ENCODE data around the gene CHPF. TPM values are rescaled to one million over a fixed set of nuclear protein-coding genes. Genes with fewer than 3 reads are reported as not detected.

The CHPF gene, protein sequence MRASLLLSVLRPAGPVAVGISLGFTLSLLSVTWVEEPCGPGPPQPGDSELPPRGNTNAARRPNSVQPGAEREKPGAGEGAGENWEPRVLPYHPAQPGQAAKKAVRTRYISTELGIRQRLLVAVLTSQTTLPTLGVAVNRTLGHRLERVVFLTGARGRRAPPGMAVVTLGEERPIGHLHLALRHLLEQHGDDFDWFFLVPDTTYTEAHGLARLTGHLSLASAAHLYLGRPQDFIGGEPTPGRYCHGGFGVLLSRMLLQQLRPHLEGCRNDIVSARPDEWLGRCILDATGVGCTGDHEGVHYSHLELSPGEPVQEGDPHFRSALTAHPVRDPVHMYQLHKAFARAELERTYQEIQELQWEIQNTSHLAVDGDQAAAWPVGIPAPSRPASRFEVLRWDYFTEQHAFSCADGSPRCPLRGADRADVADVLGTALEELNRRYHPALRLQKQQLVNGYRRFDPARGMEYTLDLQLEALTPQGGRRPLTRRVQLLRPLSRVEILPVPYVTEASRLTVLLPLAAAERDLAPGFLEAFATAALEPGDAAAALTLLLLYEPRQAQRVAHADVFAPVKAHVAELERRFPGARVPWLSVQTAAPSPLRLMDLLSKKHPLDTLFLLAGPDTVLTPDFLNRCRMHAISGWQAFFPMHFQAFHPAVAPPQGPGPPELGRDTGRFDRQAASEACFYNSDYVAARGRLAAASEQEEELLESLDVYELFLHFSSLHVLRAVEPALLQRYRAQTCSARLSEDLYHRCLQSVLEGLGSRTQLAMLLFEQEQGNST
- total RNA-seq: 10 to 100 TPM; 32.6 to 70.8 (median 45.5) TPM

DNA sequence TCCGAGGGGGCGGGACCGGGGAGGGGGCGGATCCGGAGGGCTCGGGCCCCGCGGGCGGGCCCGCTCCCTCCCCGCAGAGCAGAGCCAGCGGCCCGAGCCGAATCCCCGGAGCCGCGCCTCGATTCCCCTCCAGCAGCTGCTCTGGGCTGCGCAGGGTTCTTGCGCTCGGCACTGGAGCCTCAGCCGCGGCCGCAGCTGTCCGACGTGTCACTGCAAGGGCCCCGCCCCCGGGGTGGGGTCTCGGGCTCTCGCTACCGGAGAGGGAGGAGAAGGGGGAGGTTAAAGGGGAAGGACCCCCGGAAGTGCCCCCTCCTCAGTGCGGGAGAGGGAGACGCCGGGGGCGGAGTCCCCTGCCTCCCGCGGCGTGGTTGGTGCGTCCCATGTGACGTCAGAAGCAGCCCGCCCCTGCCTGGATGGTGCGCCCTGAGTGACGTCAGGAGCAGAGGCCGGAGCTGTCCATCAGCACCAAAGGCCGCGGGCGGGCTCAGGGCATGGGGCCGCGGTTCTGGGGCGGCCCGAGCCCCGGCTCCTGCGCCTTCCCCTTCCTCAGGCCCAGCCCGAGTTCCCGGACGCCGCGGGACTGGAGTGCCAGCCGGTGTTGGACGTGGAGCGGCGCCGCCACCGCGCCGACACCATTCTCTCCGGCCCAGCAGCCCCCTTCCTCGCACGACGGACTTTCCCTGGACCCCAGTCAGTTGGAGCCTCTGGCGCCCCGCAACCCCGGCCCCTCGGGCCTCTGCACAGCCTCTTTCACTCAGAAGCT, at the start of gene CHPF, which contains the start of gene TMEM198:
Gene CHPF, minus strand, starts transcription at position 214 of the 763 bp plus-strand sequence. CDS start 271 bp downstream, outside the sequence.
Gene TMEM198, plus strand, starts transcription at position 433 of the 763 bp plus-strand sequence. CDS start 700 bp downstream, outside the sequence.
- DNase-seq (ENCODE audit: low spot score) (peak; percentile 91), ATAC-seq (ENCODE audit: low FRiP score) (peak; percentile 92)
- no peak for TF ChIP-seq CTCF (IDR thresholded peaks at IDR 0.05)

DNA sequence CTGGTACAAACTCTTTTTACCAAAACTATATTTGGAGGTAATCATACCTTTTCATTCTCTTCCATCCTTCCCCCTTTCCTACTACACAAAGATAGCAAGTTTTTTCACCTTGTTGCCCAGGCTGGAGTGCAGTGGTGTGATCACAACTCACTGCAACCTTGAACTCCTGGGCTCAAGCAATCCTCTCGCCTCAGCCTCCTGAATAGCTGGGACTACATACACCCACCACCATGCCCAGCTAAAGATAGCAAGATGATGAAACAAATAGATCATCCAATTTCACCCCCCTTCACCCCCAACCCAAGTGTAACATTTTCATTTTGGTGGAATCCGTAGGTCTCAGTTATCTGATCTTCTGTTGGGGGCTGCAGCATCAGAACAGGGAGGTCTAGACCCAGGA, 49.5 kb upstream of the CHPF start:
- DNase-seq (ENCODE audit: low spot score): no peak
- no peak for TF ChIP-seq CTCF (IDR thresholded peaks at IDR 0.05)
- no peak for ATAC-seq (ENCODE audit: low FRiP score)

- no peak for TF ChIP-seq CTCF (IDR thresholded peaks at IDR 0.05)
- no peak for DNase-seq (ENCODE audit: low spot score)
- no peak for ATAC-seq (ENCODE audit: low FRiP score)
Measured at GRCh38 chr2:219592736-219593135, 49.1 kb upstream of the CHPF start.

DNA sequence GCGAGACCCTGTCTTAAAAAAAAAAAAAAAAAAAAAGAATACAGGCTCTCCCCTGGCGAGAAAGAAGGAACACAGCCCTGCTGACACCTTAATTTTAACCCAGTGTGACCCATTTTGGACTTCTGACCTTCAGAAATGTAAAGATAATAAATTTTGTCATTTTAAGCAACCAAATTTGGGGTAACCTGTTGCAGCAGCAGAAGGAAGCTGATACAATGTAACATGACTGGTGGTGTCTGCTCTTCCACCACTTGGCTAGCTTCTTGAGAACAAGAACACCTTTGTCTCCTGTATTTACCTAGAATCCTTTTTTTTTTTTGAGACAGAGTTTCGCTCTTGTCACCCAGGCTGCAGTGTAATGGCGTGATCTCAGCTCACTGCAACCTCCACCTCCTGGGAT, 47.5 kb upstream of the CHPF start:
- DNase-seq (ENCODE audit: low spot score) (no peak), ATAC-seq (ENCODE audit: low FRiP score) (no peak)
- no peak for TF ChIP-seq CTCF (IDR thresholded peaks at IDR 0.05)

GRCh38 chr2:219581346-219581745, 37.7 kb upstream of the CHPF start:
- ATAC-seq (ENCODE audit: low FRiP score): no peak
- no peak for DNase-seq (ENCODE audit: low spot score)
- TF ChIP-seq CTCF (IDR thresholded peaks at IDR 0.05): no peak

GRCh38 chr2:219578811-219579613, 35.4 kb upstream of the CHPF start:
- ATAC-seq (ENCODE audit: low FRiP score) (peak; percentile 54), DNase-seq (ENCODE audit: low spot score) (no peak)
- no peak for TF ChIP-seq CTCF (IDR thresholded peaks at IDR 0.05)
